ENCODE measurements around the gene TMEM266.

Gene TMEM266

GRCh38 chr15:76181705-76182107, 121.9 kb downstream of the TMEM266 start:
- no peaks in the 10 kb centered on the region for H3K36me3 Mint-ChIP-seq (ENCODE audit: low read depth)
- H3K4me3 Mint-ChIP-seq: peak overlapping the region; percentile 15
- H3K27me3 Mint-ChIP-seq (ENCODE audit: low read depth): peaks cover 50% of the 10 kb centered on the region
- DNase-seq (ENCODE audit: low spot score): peak; percentile 55
- peaks cover 10% of the 10 kb centered on the region for H3K4me1 Mint-ChIP-seq (ENCODE audit: low read depth)
- no peaks in the 10 kb centered on the region for H3K9me3 Mint-ChIP-seq
- H3K27ac Mint-ChIP-seq: peak overlapping the region; percentile 1

GRCh38 chr15:76183930-76184649, 124.3 kb downstream of the TMEM266 start:
- no peak overlapping the region for H3K27ac Mint-ChIP-seq
- no peaks in the 10 kb centered on the region for H3K9me3 Mint-ChIP-seq
- H3K36me3 Mint-ChIP-seq (ENCODE audit: low read depth): no peaks in the 10 kb centered on the region
- no peak for DNase-seq (ENCODE audit: low spot score)
- peaks cover 10% of the 10 kb centered on the region for H3K4me1 Mint-ChIP-seq (ENCODE audit: low read depth)
- H3K27me3 Mint-ChIP-seq (ENCODE audit: low read depth): peaks cover 45% of the 10 kb centered on the region
- H3K4me3 Mint-ChIP-seq: no peak overlapping the region

GRCh38 chr15:76184650-76185035, 124.9 kb downstream of the TMEM266 start:
- peaks cover 46% of the 10 kb centered on the region for H3K27me3 Mint-ChIP-seq (ENCODE audit: low read depth)
- H3K36me3 Mint-ChIP-seq (ENCODE audit: low read depth): no peaks in the 10 kb centered on the region
- no peak overlapping the region for H3K4me3 Mint-ChIP-seq
- no peak for DNase-seq (ENCODE audit: low spot score)
- H3K27ac Mint-ChIP-seq: no peak overlapping the region
- H3K9me3 Mint-ChIP-seq: no peaks in the 10 kb centered on the region
- peaks cover 10% of the 10 kb centered on the region for H3K4me1 Mint-ChIP-seq (ENCODE audit: low read depth)

GRCh38 chr15:76185716-76186115, 125.9 kb downstream of the TMEM266 start:
- H3K4me3 Mint-ChIP-seq: no peak overlapping the region
- no peaks in the 10 kb centered on the region for H3K36me3 Mint-ChIP-seq (ENCODE audit: low read depth)
- H3K27me3 Mint-ChIP-seq (ENCODE audit: low read depth): peaks cover 51% of the 10 kb centered on the region
- H3K27ac Mint-ChIP-seq: no peak overlapping the region
- peaks cover 15% of the 10 kb centered on the region for H3K4me1 Mint-ChIP-seq (ENCODE audit: low read depth)
- no peak for DNase-seq (ENCODE audit: low spot score)
- H3K9me3 Mint-ChIP-seq: no peaks in the 10 kb centered on the region

GRCh38 chr15:76187163-76187562, 127.4 kb downstream of the TMEM266 start:
- Mint-ChIP-seq H3K9me3 (no peaks in the 10 kb centered on the region), H3K4me3 (no peak overlapping the region), H3K36me3 (ENCODE audit: low read depth) (no peaks in the 10 kb centered on the region), H3K27me3 (ENCODE audit: low read depth) (peaks cover 44% of the 10 kb centered on the region), H3K27ac (no peak overlapping the region), H3K4me1 (ENCODE audit: low read depth) (peaks cover 9% of the 10 kb centered on the region)
- no peak for DNase-seq (ENCODE audit: low spot score)

- Mint-ChIP-seq H3K4me3 (no peak overlapping the region), H3K9me3 (no peaks in the 10 kb centered on the region), H3K27ac (no peak overlapping the region), H3K4me1 (ENCODE audit: low read depth) (peaks cover 9% of the 10 kb centered on the region), H3K36me3 (ENCODE audit: low read depth) (no peaks in the 10 kb centered on the region), H3K27me3 (ENCODE audit: low read depth) (peaks cover 44% of the 10 kb centered on the region)
- no peak for DNase-seq (ENCODE audit: low spot score)
Measured at GRCh38 chr15:76189106-76189505, 129.3 kb downstream of the TMEM266 start.

- no peak for DNase-seq (ENCODE audit: low spot score)
- peak overlapping the region; percentile 3 for H3K4me3 Mint-ChIP-seq
- peaks cover 9% of the 10 kb centered on the region for H3K4me1 Mint-ChIP-seq (ENCODE audit: low read depth)
- no peaks in the 10 kb centered on the region for H3K36me3 Mint-ChIP-seq (ENCODE audit: low read depth)
- no peak overlapping the region for H3K27ac Mint-ChIP-seq
- no peaks in the 10 kb centered on the region for H3K9me3 Mint-ChIP-seq
- peaks cover 40% of the 10 kb centered on the region for H3K27me3 Mint-ChIP-seq (ENCODE audit: low read depth)
Measured at GRCh38 chr15:76190070-76190564, 130.3 kb downstream of the TMEM266 start.

- Mint-ChIP-seq H3K27me3 (ENCODE audit: low read depth) (peaks cover 37% of the 10 kb centered on the region), H3K9me3 (no peaks in the 10 kb centered on the region), H3K4me3 (peak overlapping the region; percentile 3), H3K27ac (no peak overlapping the region), H3K4me1 (ENCODE audit: low read depth) (peaks cover 9% of the 10 kb centered on the region), H3K36me3 (ENCODE audit: low read depth) (no peaks in the 10 kb centered on the region)
- peak; percentile 64 for DNase-seq (ENCODE audit: low spot score)
Measured at GRCh38 chr15:76190751-76191538, 131.2 kb downstream of the TMEM266 start.

DNA sequence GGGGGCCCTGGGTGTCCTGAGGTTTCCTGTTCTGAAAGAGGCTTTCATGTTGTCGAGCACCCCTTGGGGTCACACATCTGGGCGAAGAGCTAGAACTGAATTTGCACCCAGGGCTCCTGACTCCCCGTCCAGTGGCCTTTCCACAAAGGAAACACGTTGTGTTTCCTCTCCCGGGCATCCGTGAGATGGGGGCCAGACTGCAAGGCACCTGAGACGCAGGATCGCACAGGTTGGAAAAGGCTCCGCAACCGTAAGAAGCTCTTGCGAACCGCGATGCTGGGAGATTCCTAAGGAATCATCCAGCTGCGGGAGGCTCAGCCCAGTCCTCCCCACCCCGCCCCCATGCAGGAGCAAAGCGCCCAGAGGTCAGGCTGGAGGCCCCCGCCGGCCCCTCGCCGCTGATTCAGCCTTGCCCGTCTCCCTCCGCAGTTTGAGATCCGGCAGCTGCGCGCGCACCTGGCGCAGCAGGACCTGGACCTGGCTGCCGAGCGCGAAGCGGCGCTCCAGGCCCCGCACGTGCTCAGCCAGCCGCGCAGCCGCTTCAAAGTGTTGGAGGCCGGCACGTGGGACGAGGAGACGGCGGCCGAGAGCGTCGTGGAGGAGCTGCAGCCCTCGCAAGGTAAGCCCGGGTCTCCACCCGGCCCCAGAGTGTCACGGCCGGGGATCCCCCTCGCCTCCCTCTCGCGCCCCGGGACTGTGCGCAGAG, 131.9 kb downstream of the TMEM266 start:
- H3K27me3 Mint-ChIP-seq (ENCODE audit: low read depth): peaks cover 34% of the 10 kb centered on the region
- no peak for DNase-seq (ENCODE audit: low spot score)
- H3K9me3 Mint-ChIP-seq: no peaks in the 10 kb centered on the region
- no peaks in the 10 kb centered on the region for H3K36me3 Mint-ChIP-seq (ENCODE audit: low read depth)
- H3K4me1 Mint-ChIP-seq (ENCODE audit: low read depth): peaks cover 9% of the 10 kb centered on the region
- H3K27ac Mint-ChIP-seq: no peak overlapping the region
- H3K4me3 Mint-ChIP-seq: no peak overlapping the region

GRCh38 chr15:76192715-76193114, 132.9 kb downstream of the TMEM266 start:
- Mint-ChIP-seq H3K27ac (no peak overlapping the region), H3K4me3 (no peak overlapping the region), H3K9me3 (no peaks in the 10 kb centered on the region), H3K4me1 (ENCODE audit: low read depth) (peaks cover 9% of the 10 kb centered on the region), H3K27me3 (ENCODE audit: low read depth) (peaks cover 34% of the 10 kb centered on the region), H3K36me3 (ENCODE audit: low read depth) (no peaks in the 10 kb centered on the region)
- no peak for DNase-seq (ENCODE audit: low spot score)

DNA sequence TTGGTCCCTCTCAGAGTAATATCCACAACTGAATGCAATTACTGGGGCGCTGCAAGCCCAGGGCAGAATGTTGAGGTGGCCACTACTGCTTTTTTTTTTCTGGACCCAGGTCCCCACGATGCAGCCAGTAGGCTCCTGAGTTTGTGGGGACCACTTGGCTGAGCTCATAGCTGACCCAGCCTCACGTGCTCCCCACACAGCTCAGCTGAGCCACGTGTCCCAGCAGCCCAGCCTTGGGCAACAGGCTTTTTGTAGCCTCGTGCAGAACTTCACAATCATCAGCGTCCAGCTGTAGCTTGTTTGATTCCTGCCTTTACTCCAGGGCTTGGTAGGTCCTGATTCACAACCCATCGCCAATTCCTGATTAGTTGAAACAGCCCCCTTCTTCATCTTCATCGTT, 134.1 kb downstream of the TMEM266 start:
- Mint-ChIP-seq H3K4me1 (ENCODE audit: low read depth) (peaks cover 9% of the 10 kb centered on the region), H3K27ac (no peak overlapping the region), H3K27me3 (ENCODE audit: low read depth) (peaks cover 24% of the 10 kb centered on the region), H3K4me3 (no peak overlapping the region), H3K9me3 (no peaks in the 10 kb centered on the region), H3K36me3 (ENCODE audit: low read depth) (no peaks in the 10 kb centered on the region)
- DNase-seq (ENCODE audit: low spot score): no peak

DNA sequence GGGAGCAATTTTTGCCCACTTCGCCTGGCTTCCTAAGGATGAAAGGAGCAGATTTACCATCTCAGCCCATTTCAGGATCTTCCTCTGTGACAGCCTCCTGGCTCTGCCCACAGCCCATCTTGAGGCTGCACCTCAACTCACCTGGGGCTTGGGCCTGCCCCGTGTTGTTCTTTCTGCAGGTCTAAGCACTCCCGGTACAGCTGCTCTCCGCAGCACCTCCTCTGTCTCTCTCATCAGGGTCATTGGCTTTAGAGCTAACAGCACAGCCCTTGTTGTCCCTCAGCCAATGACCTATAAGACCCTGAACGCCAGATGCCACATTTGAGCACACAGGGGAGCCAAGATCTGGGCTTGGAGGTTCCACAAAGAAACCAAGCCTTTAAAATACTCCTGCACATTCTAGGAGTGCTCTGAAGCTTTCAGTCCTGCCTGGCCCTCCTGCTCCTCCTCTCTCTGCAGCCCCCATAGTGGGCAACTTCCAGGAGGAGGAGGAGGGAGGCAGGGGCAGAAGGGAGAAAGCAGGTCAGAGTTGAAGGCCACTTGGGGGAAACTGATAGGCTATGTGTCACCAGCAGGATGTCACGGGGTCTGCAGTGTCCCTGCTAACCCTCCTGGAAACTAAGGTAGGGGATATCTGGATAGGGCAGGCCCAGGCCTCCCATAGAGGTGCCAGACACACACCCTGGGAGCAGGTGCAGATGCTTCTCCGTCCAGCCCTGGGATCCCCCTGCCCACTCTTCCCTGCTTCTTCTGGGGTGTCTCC, 135.9 kb downstream of the TMEM266 start:
- no peak for DNase-seq (ENCODE audit: low spot score)
- H3K36me3 Mint-ChIP-seq (ENCODE audit: low read depth): no peaks in the 10 kb centered on the region
- H3K27ac Mint-ChIP-seq: no peak overlapping the region
- peaks cover 7% of the 10 kb centered on the region for H3K27me3 Mint-ChIP-seq (ENCODE audit: low read depth)
- no peak overlapping the region for H3K4me3 Mint-ChIP-seq
- H3K4me1 Mint-ChIP-seq (ENCODE audit: low read depth): peaks cover 4% of the 10 kb centered on the region
- H3K9me3 Mint-ChIP-seq: no peaks in the 10 kb centered on the region

Data from T-helper 2 cell treated with Interferon-gamma antibody and Interleukin-4, amounts not matched to agents 5 μg/mL and 100 μg/mL, for 36 hours (primary cell).